Smooth muscle cell (in vitro differentiated cells): ENCODE results near the gene AHRR. TPM values are rescaled to one million over a fixed set of nuclear protein-coding genes. Genes with fewer than 3 reads are reported as not detected.

Source experiments
- DNase-seq: peaks from one replicate; lab custom pipeline; 2025; ENCODE audit not compliant: unreplicated experiment; lab: John Stamatoyannopoulos, UW
- H2AFZ ChIP-seq: fragments of 200-600 bp; sonication (generic); 2 replicates; pipeline ENCODE4 v1.6.0; 2016; ENCODE audit warnings: antibody characterized with exemption, low read depth, mild to moderate bottlenecking
- H3F3A ChIP-seq: fragments of 200-600 bp; sonication (generic); 2 replicates; pipeline ENCODE4 v1.6.0; 2017; ENCODE audit warnings: antibody characterized with exemption, low read depth
- H3K27ac ChIP-seq: fragments of 200-600 bp; sonication (generic); 2 replicates; pipeline ENCODE4 v1.5.1; 2016; ENCODE audit warnings: low read depth, mild to moderate bottlenecking
- H3K27me3 ChIP-seq: fragments of 200-600 bp; sonication (generic); 2 replicates; pipeline ENCODE4 v1.6.1; 2016; ENCODE audit warnings: low read depth, mild to moderate bottlenecking
- H3K36me3 ChIP-seq: fragments of 200-600 bp; sonication (generic); 2 replicates; pipeline ENCODE4 v1.5.1; 2016; ENCODE audit warnings: low read depth
- H3K4me1 ChIP-seq: fragments of 200-600 bp; sonication (generic); 2 replicates; pipeline ENCODE4 v1.5.1; 2016; ENCODE audit warnings: low read depth
- H3K4me2 ChIP-seq: fragments of 200-600 bp; sonication (generic); 2 replicates; pipeline ENCODE4 v1.6.0; 2016; ENCODE audit warnings: mild to moderate bottlenecking
- H3K4me3 ChIP-seq: fragments of 200-600 bp; sonication (generic); 2 replicates; pipeline ENCODE4 v1.5.1; 2016; ENCODE audit warnings: mild to moderate bottlenecking
- H3K79me2 ChIP-seq: fragments of 200-600 bp; sonication (generic); 2 replicates; pipeline ENCODE4 v1.6.0; 2016; ENCODE audit warnings: low read depth, mild to moderate bottlenecking
- H3K9ac ChIP-seq: fragments of 200-600 bp; sonication (generic); 2 replicates; pipeline ENCODE4 v1.6.0; 2016; ENCODE audit warnings: low read depth
- H3K9me3 ChIP-seq: fragments of 200-600 bp; sonication (generic); replicated peaks from 2 replicates; pipeline ENCODE4 v1.5.1; 2016; ENCODE audit warnings: low read depth
- H4K20me1 ChIP-seq: fragments of 200-600 bp; sonication (generic); 2 replicates; pipeline ENCODE4 v1.6.0; 2016; ENCODE audit warnings: low read depth
- CTCF ChIP-seq: fragments of 200-600 bp; sonication (generic); IDR thresholded peaks from 2 replicates; pipeline ENCODE4 v1.5.1; 2017; ENCODE audit warnings: borderline replicate concordance, mild to moderate bottlenecking, antibody characterized with exemption; ENCODE audit not compliant: insufficient read depth, poor library complexity, severe bottlenecking
- WGBS: methylation state at CpG from one replicate; pipeline ENCODE4 v1.1.7; 2016; ENCODE audit warnings: low lambda C conversion rate; 5-methylcytosine and 5-hydroxymethylcytosine counted together
- polyA plus RNA-seq: library from polyadenylated mRNA; unstranded; fragments of >200 nt; fragmentation: Nextera tagmentation; extraction: Ambion mirVana; gene quantifications from 2 replicates; pipeline ENCODE4 v1.2.1, GENCODE V29; 2016
- total RNA-seq: library from RNA; depleted of rRNA; stranded (reverse); fragments of >200 nt; gene quantifications from 2 replicates; pipeline ENCODE4 v1.2.3, GENCODE V29; 2014

Gene AHRR
- total and polyA plus RNA-seq, 2 experiments from 2014 or later = 14.4 to 18.2 TPM

GRCh38 chr5:440401-441201, 119.1 kb downstream of the AHRR start:
- 86% methylated on average over 18 of the region's 18 CpGs for WGBS

GRCh38 chr5:441996-442334, 120.5 kb downstream of the AHRR start:
- H3K27ac ChIP-seq = peak overlapping the region; percentile 67

More at GRCh38 chr5:440401-441201, 119.1 kb downstream of the AHRR start:
- TF ChIP-seq CTCF = no peak
- Histone ChIP-seq H3K36me3 (no peaks in the 10 kb centered on the region), H3K9ac (no peak overlapping the region), H3K4me1 (peaks cover 14% of the 10 kb centered on the region), H3K9me3 (no peaks in the 10 kb centered on the region), H4K20me1 (no peaks in the 10 kb centered on the region), H3K27ac (no peak overlapping the region), H3K27me3 (no peaks in the 10 kb centered on the region), H3K79me2 (peaks cover 33% of the 10 kb centered on the region), H3K4me3 (no peak overlapping the region), H3F3A (peaks cover 3% of the 10 kb centered on the region), H2AFZ (no peak overlapping the region), H3K4me2 (no peak overlapping the region)
- no peak for DNase-seq

GRCh38 chr5:442335-443238, 121.1 kb downstream of the AHRR start, which contains the start of gene EXOC3:
TSS of gene EXOC3 (plus strand) at chr5:443176. CDS start at chr5:446206, 3,030 bp downstream.
- Histone ChIP-seq H3K79me2 (peaks cover 33% of the 10 kb centered on the region), H3K9me3 (no peaks in the 10 kb centered on the region), H3K4me3 (peak within 1 kb of the TSS; percentile 97), H3K4me2 (peak within 1 kb of the TSS; percentile 100), H3K27ac (peak within 1 kb of the TSS; percentile 67), H3F3A (peaks cover 3% of the 10 kb centered on the region), H3K36me3 (no peaks in the 10 kb centered on the region), H3K27me3 (no peaks in the 10 kb centered on the region), H2AFZ (peak within 1 kb of the TSS; percentile 89), H3K9ac (peak within 1 kb of the TSS; percentile 89), H4K20me1 (peaks cover 9% of the 10 kb centered on the region), H3K4me1 (peaks cover 14% of the 10 kb centered on the region)
- TF ChIP-seq CTCF = no peak
- WGBS = 12% methylated on average over 58 of the region's 73 CpGs
- peak; percentile 26 for DNase-seq

More at GRCh38 chr5:441996-442334, 120.5 kb downstream of the AHRR start:
- peak overlapping the region; percentile 100 for H3K4me2 ChIP-seq
- WGBS = 96% methylated on average over 5 of the region's 5 CpGs
- H3K9me3 ChIP-seq = no peaks in the 10 kb centered on the region
- H3K4me1 ChIP-seq = peaks cover 14% of the 10 kb centered on the region
- peaks cover 9% of the 10 kb centered on the region for H4K20me1 ChIP-seq
- DNase-seq = no peak
- peaks cover 3% of the 10 kb centered on the region for H3F3A ChIP-seq
- H3K9ac ChIP-seq = peak overlapping the region; percentile 89
- H3K79me2 ChIP-seq = peaks cover 33% of the 10 kb centered on the region
- peak overlapping the region; percentile 97 for H3K4me3 ChIP-seq
- no peak overlapping the region for H2AFZ ChIP-seq
- TF ChIP-seq CTCF = no peak
- no peaks in the 10 kb centered on the region for H3K36me3 ChIP-seq
- no peaks in the 10 kb centered on the region for H3K27me3 ChIP-seq
